Endometrial microvascular endothelial cells (primary cell): ENCODE results near the gene MRPS34. TPM values are rescaled to one million over a fixed set of nuclear protein-coding genes. Genes with fewer than 3 reads are reported as not detected.

Source experiments
- in situ Hi-C: cut with HindIII; loops from 2 replicates; pipeline ENCODE4 v1.10.0; 2017; ENCODE audit warnings: low sequenced_read_pairs, low pct_unique_long_range_greater_than_20kb; ENCODE audit errors: inconsistent ontology term
- total RNA-seq: library from RNA; depleted of rRNA; stranded (reverse); fragments of >200 nt; gene quantifications from one replicate; pipeline ENCODE4 v1.2.3, GENCODE V29; 2015; ENCODE audit errors: inconsistent ontology term

The MRPS34 gene
- total RNA-seq, 1 donor from 2014 or later = 148 TPM

DNA sequence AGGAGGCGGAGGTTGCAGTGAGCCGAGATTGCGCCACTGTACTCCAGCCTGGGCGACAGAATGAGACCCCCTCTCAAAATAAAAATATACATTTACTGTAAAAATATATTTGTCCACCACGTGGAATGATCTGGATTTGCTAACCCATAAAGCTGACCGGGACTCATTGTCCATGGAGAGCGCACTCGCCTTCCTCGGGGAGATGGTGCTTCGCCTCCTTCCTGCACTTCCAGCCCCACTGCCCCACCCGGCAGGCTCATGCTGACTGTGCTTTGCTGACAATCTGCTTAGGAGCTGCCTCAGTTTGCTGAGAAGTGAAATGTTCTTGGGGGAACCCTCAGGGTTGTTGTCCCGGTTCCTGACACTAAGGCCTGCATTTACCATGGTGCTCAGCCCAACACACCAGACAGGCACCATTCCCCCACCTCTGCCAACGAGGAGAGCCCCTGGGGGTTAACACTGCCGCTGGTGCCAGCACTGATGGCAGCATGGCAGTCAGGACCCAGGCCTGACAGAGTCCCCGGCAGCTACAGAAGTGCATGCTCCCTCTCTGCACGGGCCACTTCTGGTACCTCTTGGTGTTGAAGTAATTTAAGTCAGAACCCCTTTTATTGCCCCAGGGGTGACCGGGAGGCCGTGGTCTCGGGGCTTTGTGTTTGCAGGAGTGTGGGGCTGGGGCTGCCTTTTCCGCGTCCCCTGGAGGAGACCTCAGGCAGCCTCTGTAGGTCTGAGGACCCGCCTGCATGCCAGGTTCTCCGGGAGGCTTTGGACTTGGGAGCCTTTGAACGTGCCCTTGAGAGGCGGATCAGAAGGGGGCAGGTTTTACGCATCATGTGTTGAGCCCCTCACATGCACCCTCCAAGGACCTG lies 12.3 kb upstream of the MRPS34 start:
- in situ Hi-C loops = no loop called here

- in situ Hi-C loops = no loop called here
Measured at GRCh38 chr16:1782408-1783264, 9.7 kb upstream of the MRPS34 start, which contains the start of the genes NUBP2 and SPSB3. NUBP2 (plus strand) TSS chr16:1782960; CDS start chr16:1783021, 61 bp downstream. SPSB3 (minus strand) TSS chr16:1782571; CDS start chr16:1781483, 1,088 bp downstream.

DNA sequence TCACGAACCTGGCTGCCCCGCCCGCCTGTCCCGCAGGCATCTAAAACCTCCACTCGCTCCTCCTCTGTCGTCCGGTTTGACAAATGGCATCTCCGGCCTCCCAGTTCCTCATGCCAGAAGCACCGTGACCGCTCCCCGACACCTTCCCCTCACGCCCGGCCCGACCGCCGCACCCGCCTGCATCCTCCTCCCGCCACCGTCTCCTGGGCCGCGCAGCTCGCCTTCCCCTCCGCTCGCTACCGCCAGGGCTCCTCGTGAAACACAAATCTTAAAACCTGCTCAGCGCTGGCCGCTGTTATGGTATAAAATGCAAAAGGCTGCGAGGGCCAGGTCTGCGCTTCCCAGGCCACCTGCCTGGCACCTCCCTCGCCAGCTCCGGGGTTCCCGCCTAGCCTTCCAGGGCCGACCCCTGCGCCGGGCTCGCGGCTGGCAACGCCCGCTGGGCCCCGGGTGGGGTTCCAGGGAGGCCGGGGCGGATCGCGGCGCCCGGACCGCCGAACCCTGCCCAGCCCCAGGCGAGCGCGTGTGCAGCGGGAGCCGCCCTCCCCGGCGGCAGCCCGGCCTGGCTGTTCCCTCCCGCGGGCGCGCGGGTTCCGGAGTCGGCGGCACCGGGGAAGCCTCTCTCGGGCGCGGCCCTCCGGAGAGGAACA lies 8.9 kb upstream of the MRPS34 start:
- in situ Hi-C loops = no loop called here

DNA sequence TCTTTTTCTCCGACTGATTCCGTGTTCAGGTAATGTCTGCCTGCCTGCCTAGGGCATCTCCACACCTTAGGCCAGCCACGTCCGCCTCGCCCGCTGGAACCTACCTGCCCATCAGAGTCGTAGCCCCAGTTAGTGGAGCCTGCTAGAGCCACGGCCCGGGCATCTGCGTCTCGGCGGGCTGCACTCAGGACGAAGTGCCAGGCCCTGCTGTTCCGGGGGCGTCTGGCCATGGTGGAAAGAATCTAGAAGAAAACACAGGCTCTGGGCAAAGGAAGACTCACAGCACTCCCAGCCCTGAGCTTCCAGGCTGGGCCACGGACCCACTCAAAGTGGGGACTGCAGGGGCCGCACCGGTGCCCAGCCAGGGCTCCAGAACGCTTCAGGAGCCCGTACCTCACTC lies 8.3 kb upstream of the MRPS34 start:
- in situ Hi-C loops = no loop called here

- in situ Hi-C loops = no loop called here
Measured at GRCh38 chr16:1780677-1781072, 7.7 kb upstream of the MRPS34 start.

GRCh38 chr16:1779741-1780676 lies 7.1 kb upstream of the MRPS34 start:
- in situ Hi-C loops = no loop called here

DNA sequence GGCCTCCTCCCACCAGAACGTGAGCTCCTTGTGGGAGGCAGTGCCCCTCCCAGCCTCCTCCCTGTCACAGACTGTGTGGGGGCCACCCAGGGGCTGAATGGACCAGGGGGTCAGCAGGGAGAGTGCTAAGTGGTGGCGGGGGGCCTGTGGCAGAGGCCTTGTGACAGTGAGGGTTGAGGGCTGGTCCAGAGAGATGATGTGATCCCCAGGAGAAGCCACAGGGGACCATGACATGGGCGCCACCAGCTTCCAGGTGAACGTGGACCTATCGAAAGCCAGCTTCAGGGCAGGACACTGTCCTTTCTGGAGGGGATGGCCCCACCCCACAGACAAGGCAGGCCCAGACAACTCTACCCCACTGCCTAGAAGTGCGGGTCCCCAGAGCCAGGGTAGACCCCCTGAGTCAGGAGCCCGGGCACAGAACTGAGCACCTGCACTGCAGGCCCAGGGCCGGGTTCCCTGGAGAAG lies 6.3 kb upstream of the MRPS34 start:
- in situ Hi-C loops = no loop called here

DNA sequence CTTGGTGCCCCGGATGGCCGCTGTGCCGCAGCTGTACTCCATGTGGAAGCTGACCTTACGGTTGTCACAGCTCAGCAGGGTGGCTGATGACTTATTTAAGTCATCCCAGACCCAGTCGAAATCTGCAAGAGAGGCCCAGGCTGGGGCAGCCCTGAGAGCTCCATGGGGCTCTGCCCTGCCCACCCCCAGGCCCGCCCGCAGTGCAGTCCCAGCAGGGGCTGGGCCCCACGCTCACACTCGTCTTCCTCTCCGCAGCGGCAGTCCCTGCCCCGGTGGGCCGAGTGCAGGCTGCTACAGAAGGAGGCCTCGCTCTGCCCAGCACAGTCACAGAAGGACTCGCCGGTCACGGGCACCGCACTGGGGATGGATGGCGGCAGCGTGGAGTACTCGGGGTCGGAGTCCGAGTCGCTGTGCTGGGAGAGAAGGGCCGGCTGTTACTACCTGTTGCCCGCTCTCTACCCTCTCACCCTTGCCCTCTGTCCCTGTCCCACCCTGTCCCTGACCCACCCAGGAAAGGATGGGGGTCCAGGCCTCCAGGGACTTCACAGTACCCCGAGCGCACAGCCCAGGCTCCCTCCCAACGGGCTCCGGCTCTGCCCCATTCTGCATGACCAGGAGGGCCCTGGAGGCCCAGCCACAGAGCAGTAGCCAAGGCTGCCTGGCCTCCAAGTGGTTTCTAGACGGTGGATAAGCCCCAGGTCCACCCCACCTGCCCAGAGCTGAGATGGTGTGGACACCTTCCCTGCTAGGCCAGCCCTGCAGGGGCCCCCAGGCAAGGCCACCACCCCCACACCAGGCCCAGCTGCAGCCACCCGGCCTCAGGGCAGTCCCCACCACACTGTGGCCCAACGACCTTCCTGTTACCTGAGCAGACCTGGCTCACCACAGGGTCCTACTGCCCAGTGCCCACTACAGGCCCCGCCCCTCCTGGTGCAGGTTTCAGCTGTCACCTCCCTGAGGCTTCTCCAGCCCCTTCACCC lies 5.6 kb upstream of the MRPS34 start:
- in situ Hi-C loops = no loop called here

DNA sequence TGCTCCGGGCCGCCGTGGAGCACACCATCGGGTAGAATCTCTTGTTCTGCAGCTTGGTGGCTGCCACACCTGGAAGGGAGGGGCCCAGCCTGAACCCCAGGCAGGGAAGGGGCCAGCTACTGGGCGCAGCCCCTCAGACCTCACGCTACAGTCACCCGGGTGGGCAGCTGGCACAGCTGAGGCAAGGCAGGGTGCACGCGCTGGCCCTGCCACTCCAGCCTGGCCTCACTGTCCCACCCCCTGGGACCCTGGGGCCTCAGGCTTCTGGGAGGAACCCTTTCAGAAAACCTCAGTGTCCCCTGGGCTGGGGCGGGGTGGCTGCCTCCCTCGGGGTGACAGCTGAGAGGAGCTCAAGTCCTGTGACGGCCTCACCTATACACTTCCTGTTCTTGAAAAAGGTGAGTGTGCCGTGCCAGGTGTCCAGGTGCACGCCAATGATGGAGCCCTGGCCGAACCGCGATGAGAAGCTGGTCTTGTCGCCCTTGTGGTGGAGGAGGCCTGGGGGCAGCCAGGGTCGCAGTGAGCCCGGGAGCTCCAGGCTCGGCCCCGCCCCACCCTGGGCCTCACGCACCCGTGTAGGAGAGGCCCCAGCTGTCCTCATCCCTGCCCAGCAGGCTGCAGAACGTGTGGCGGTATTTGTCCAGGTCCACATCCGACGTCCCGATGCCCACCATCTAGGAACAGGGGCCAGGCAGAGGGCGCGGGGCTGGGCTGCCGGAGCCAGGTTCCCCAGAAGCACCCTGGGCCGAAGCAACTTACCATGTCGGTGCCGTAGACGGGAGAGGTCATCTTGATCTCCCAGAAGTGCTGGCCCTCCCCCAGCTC lies 4.7 kb upstream of the MRPS34 start:
- in situ Hi-C loops = no loop called here

- in situ Hi-C loops = no loop called here
Measured at GRCh38 chr16:1776991-1777374, 4.0 kb upstream of the MRPS34 start.

- in situ Hi-C loops = no loop called here
Measured at GRCh38 chr16:1776672-1776955, 3.7 kb upstream of the MRPS34 start.

GRCh38 chr16:1775846-1776671 lies 3.1 kb upstream of the MRPS34 start:
- in situ Hi-C loops = no loop called here

- in situ Hi-C loops = no loop called here
Measured at GRCh38 chr16:1775006-1775845, 2.3 kb upstream of the MRPS34 start.

- in situ Hi-C loops = no loop called here
Measured at GRCh38 chr16:1774448-1774780, 1.5 kb upstream of the MRPS34 start.
